Activated CD4-positive, alpha-beta memory T cell treated with anti-CD3 and anti-CD28 coated beads, Interleukin-2, amount 10 ng/mL, durations not matched to agents 7 days and 5 days (primary cell): ENCODE data around the gene NFAM1. TPM values are rescaled to one million over a fixed set of nuclear protein-coding genes. Genes with fewer than 3 reads are reported as not detected.
A peak's percentile ranks its signal among the peaks of the same experiment; 100 is the strongest.

Source experiments
- CTCF ChIA-PET: fragments of 350-600 bp; sonication (Branson Sonifier 250); formaldehyde crosslinking; loops from one replicate; lab custom pipeline; 2021; ENCODE audit warnings: antibody characterized with exemption, inconsistent platforms; lab: Charles Lee
- POLR2A ChIA-PET: fragments of 350-600 bp; sonication (Branson Sonifier 250); formaldehyde crosslinking; loops from one replicate; lab custom pipeline; 2021; ENCODE audit warnings: antibody characterized with exemption; lab: Charles Lee
- DNase-seq: peaks from one replicate; pipeline ENCODE4 v3.0.0-alpha.2; 2020
- H3K27ac Mint-ChIP-seq: one replicate; pipeline ENCODE4 v1.8.0; 2021; ENCODE audit warnings: mild to moderate bottlenecking, mixed read lengths
- H3K27me3 Mint-ChIP-seq: one replicate; pipeline ENCODE4 v1.8.0; 2021; ENCODE audit warnings: mixed read lengths
- H3K36me3 Mint-ChIP-seq: one replicate; pipeline ENCODE4 v1.8.0; 2021; ENCODE audit warnings: low read depth, mixed read lengths
- H3K4me1 Mint-ChIP-seq: one replicate; pipeline ENCODE4 v1.8.0; 2021; ENCODE audit warnings: mixed read lengths
- H3K4me3 Mint-ChIP-seq: one replicate; pipeline ENCODE4 v1.8.0; 2021; ENCODE audit warnings: mild to moderate bottlenecking, mixed read lengths
- H3K9me3 Mint-ChIP-seq: one replicate; pipeline ENCODE4 v1.8.0; 2021; ENCODE audit warnings: mixed read lengths
- total RNA-seq, 2 experiments: library from RNA; stranded (reverse); gene quantifications; one replicate each; pipeline ENCODE4 v1.2.3, GENCODE V29; 2021

NFAM1 gene
- total RNA-seq, 2 experiments from 2014 or later = 0.05 to 0.63 TPM

GRCh38 chr22:42353883-42354727 lies 78.1 kb downstream of the NFAM1 start:
- no peaks in the 10 kb centered on the region for H3K9me3 Mint-ChIP-seq
- H3K36me3 Mint-ChIP-seq = no peaks in the 10 kb centered on the region
- POLR2A ChIA-PET = no interaction called here
- H3K4me1 Mint-ChIP-seq = no peaks in the 10 kb centered on the region
- H3K27ac Mint-ChIP-seq = no peak overlapping the region
- no peak for DNase-seq
- H3K27me3 Mint-ChIP-seq = no peaks in the 10 kb centered on the region
- CTCF ChIA-PET = no interaction called here
- no peak overlapping the region for H3K4me3 Mint-ChIP-seq

DNA sequence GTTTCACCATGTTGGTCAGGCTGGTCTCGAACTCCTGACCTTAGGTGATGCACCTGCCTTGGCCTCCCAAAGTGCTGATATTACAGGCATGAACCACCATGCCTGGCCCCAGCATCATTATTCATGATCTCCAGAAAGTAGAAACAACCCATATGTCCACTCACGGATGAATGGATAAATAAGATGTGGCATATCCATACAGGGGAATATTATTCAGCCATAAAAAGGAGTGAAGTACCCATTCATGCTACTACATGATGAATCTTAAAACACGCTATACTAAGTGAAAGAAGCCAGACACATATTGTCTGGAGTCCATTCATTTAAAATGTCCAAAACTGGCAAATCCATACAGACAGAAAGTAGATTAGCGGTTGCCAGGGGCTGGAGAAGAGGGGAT lies 81.8 kb downstream of the NFAM1 start:
- CTCF ChIA-PET = no interaction called here
- Mint-ChIP-seq H3K27me3 (no peaks in the 10 kb centered on the region), H3K4me3 (no peak overlapping the region), H3K4me1 (no peaks in the 10 kb centered on the region), H3K9me3 (no peaks in the 10 kb centered on the region), H3K36me3 (no peaks in the 10 kb centered on the region), H3K27ac (no peak overlapping the region)
- POLR2A ChIA-PET = no interaction called here
- DNase-seq = no peak

DNA sequence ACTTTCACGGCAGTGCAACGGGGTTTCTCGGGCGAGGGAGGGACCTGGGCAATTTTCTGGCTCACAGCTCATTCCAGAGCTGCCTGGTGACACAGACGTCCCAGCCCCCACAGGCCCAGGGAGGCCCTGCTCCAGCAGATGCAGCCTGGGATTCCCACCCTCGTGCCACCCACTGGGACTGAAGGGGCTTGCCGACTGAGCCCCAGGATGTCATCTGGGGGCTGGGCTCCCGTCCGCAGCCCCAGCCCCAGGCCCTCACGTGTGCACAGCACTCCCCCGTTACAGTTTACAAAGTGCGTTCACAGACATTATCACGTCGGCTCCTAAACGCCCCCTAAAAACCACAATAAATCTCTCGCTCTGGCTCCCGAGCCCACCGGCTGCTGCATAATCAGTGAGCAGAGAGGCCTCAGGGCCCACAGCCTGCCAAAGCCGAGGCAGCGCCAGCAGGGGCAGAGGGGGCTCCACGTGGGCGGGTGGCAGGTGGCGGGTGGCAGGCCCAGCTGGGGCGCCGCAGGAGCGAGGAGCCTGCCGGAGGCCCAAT lies 84.8 kb downstream of the NFAM1 start:
- no peak overlapping the region for H3K4me3 Mint-ChIP-seq
- no peak for DNase-seq
- H3K36me3 Mint-ChIP-seq = no peaks in the 10 kb centered on the region
- CTCF ChIA-PET = no interaction called here
- H3K4me1 Mint-ChIP-seq = peaks cover 2% of the 10 kb centered on the region
- H3K27ac Mint-ChIP-seq = no peak overlapping the region
- no peaks in the 10 kb centered on the region for H3K9me3 Mint-ChIP-seq
- peaks cover 6% of the 10 kb centered on the region for H3K27me3 Mint-ChIP-seq
- POLR2A ChIA-PET = no interaction called here

GRCh38 chr22:42346722-42347121 lies 85.5 kb downstream of the NFAM1 start:
- H3K27ac Mint-ChIP-seq = no peak overlapping the region
- peaks cover 12% of the 10 kb centered on the region for H3K27me3 Mint-ChIP-seq
- CTCF ChIA-PET = no interaction called here
- no peaks in the 10 kb centered on the region for H3K9me3 Mint-ChIP-seq
- H3K4me1 Mint-ChIP-seq = peaks cover 5% of the 10 kb centered on the region
- POLR2A ChIA-PET = no interaction called here
- no peak for DNase-seq
- no peak overlapping the region for H3K4me3 Mint-ChIP-seq
- no peaks in the 10 kb centered on the region for H3K36me3 Mint-ChIP-seq

- no peaks in the 10 kb centered on the region for H3K9me3 Mint-ChIP-seq
- no peaks in the 10 kb centered on the region for H3K36me3 Mint-ChIP-seq
- peaks cover 5% of the 10 kb centered on the region for H3K4me1 Mint-ChIP-seq
- no peak overlapping the region for H3K4me3 Mint-ChIP-seq
- POLR2A ChIA-PET = no interaction called here
- CTCF ChIA-PET = no interaction called here
- no peak for DNase-seq
- H3K27me3 Mint-ChIP-seq = peaks cover 13% of the 10 kb centered on the region
- H3K27ac Mint-ChIP-seq = no peak overlapping the region
These were observed 86.7 kb downstream of the NFAM1 start for GRCh38 chr22:42345458-42345857.

GRCh38 chr22:42344361-42344905 lies 87.8 kb downstream of the NFAM1 start:
- no peak for DNase-seq
- H3K36me3 Mint-ChIP-seq = no peaks in the 10 kb centered on the region
- H3K4me3 Mint-ChIP-seq = peak overlapping the region; percentile 27
- POLR2A ChIA-PET = no interaction called here
- no peak overlapping the region for H3K27ac Mint-ChIP-seq
- peaks cover 13% of the 10 kb centered on the region for H3K27me3 Mint-ChIP-seq
- no peaks in the 10 kb centered on the region for H3K9me3 Mint-ChIP-seq
- peaks cover 5% of the 10 kb centered on the region for H3K4me1 Mint-ChIP-seq
- CTCF ChIA-PET = no interaction called here

DNA sequence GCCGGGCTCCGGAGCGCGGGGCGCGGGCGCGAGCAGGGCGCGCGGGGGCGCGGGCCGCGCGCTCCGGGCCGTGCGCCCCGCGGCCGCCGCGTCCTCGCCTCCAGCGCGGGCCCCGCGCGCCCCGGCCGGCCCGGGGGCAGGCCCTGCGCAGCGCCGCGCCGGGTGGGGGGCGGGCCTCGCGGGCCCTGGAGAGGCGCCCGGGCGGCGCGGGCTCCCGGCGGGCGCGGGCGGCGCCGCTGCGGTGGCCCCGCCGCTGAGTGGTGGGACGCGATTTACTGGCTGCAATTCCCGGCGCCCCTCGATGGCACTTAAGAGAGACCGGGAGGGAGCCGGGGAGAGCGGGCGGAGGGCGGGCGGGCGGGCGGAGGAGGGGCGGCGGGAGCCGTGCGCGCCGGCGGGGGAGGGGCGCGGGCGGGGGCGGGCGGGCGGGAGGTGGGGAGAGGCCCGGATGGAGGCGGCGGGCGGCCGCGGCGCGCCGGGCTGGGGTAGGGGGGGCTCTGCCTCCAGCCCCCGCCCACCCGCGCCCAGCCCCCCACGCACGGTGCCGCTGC lies 88.6 kb downstream of the NFAM1 start:
- H3K9me3 Mint-ChIP-seq = no peaks in the 10 kb centered on the region
- DNase-seq = no peak
- no peaks in the 10 kb centered on the region for H3K36me3 Mint-ChIP-seq
- ChIA-PET CTCF (no interaction called here), POLR2A (no interaction called here)
- peaks cover 13% of the 10 kb centered on the region for H3K27me3 Mint-ChIP-seq
- H3K4me3 Mint-ChIP-seq = no peak overlapping the region
- peaks cover 5% of the 10 kb centered on the region for H3K4me1 Mint-ChIP-seq
- H3K27ac Mint-ChIP-seq = no peak overlapping the region

GRCh38 chr22:42343121-42343454 lies 89.1 kb downstream of the NFAM1 start:
- peaks cover 5% of the 10 kb centered on the region for H3K4me1 Mint-ChIP-seq
- POLR2A ChIA-PET = no interaction called here

GRCh38 chr22:42342426-42343120 lies 89.6 kb downstream of the NFAM1 start:
- Mint-ChIP-seq H3K4me1 (peaks cover 5% of the 10 kb centered on the region), H3K4me3 (peak overlapping the region; percentile 59), H3K27ac (no peak overlapping the region), H3K27me3 (peaks cover 13% of the 10 kb centered on the region), H3K9me3 (no peaks in the 10 kb centered on the region), H3K36me3 (no peaks in the 10 kb centered on the region)
- ChIA-PET CTCF (no interaction called here), POLR2A (no interaction called here)
- DNase-seq = no peak

More at GRCh38 chr22:42343121-42343454, 89.1 kb downstream of the NFAM1 start:
- Mint-ChIP-seq H3K27me3 (peaks cover 13% of the 10 kb centered on the region), H3K4me3 (peak overlapping the region; percentile 59), H3K9me3 (no peaks in the 10 kb centered on the region), H3K36me3 (no peaks in the 10 kb centered on the region), H3K27ac (no peak overlapping the region)
- CTCF ChIA-PET = no interaction called here
- no peak for DNase-seq

GRCh38 chr22:42341779-42342178 lies 90.4 kb downstream of the NFAM1 start:
- peak overlapping the region; percentile 16 for H3K4me3 Mint-ChIP-seq
- H3K27ac Mint-ChIP-seq = no peak overlapping the region
- no peak for DNase-seq
- H3K9me3 Mint-ChIP-seq = no peaks in the 10 kb centered on the region
- ChIA-PET CTCF (no interaction called here), POLR2A (no interaction called here)
- H3K27me3 Mint-ChIP-seq = peaks cover 13% of the 10 kb centered on the region
- H3K4me1 Mint-ChIP-seq = peaks cover 5% of the 10 kb centered on the region
- no peaks in the 10 kb centered on the region for H3K36me3 Mint-ChIP-seq

DNA sequence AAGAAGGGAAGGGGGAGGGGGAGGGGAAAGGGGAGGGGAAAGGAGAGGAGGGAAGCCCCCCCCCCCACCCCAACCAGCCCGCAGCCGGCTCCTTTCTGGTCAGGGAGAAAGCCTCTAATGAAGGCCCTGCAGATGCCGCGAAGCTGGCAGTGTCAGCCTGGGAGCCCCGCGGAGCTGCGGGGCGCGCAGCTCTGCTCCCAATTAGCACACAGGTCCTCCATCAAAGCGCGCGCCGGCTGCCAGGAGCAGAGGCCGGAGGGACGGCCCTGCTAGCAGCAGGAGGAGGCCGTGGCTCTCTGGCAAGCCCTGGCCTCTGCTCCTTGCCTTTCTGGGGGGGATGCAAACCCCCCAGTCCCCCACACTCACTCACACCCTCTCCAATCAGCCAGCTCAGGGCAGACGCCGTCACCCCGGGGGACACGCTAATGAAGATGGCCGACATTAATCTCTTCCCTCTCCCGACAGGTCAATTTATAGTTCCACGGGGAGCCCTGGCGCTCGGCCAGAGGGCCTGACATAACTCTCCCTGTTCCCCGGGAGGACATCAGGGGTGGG lies 91.3 kb downstream of the NFAM1 start:
- ChIA-PET CTCF (no interaction called here), POLR2A (no interaction called here)
- Mint-ChIP-seq H3K9me3 (no peaks in the 10 kb centered on the region), H3K27ac (no peak overlapping the region), H3K4me1 (peaks cover 5% of the 10 kb centered on the region), H3K36me3 (no peaks in the 10 kb centered on the region), H3K27me3 (peaks cover 13% of the 10 kb centered on the region), H3K4me3 (no peak overlapping the region)
- DNase-seq = no peak

- DNase-seq = no peak
- peaks cover 5% of the 10 kb centered on the region for H3K4me1 Mint-ChIP-seq
- POLR2A ChIA-PET = no interaction called here
- no peaks in the 10 kb centered on the region for H3K9me3 Mint-ChIP-seq
- H3K27me3 Mint-ChIP-seq = peaks cover 13% of the 10 kb centered on the region
- no peak overlapping the region for H3K27ac Mint-ChIP-seq
- CTCF ChIA-PET = no interaction called here
- no peaks in the 10 kb centered on the region for H3K36me3 Mint-ChIP-seq
- H3K4me3 Mint-ChIP-seq = no peak overlapping the region
These were observed 92.1 kb downstream of the NFAM1 start for GRCh38 chr22:42340150-42340549.

GRCh38 chr22:42338479-42338878 lies 93.7 kb downstream of the NFAM1 start:
- DNase-seq = no peak
- H3K27ac Mint-ChIP-seq = no peak overlapping the region
- CTCF ChIA-PET = no interaction called here
- H3K9me3 Mint-ChIP-seq = no peaks in the 10 kb centered on the region
- POLR2A ChIA-PET = interaction anchor here (1.1 kb wide), 1 partner anchor 55 kb away, joined by 3 read pairs; no protein-coding TSS in a partner anchor
- H3K27me3 Mint-ChIP-seq = peaks cover 13% of the 10 kb centered on the region
- H3K4me3 Mint-ChIP-seq = no peak overlapping the region
- no peaks in the 10 kb centered on the region for H3K36me3 Mint-ChIP-seq
- H3K4me1 Mint-ChIP-seq = peaks cover 5% of the 10 kb centered on the region
